Vagina (tissue), 2 donors: ENCODE measurements around the gene CTBP2.

ENCODE experiments used
- POLR2A ChIP-seq, 2 donors: fragments of 450-650 bp; IDR thresholded peaks; one replicate each; pipeline ENCODE4 v1.6.1; 2017; ENCODE audit warnings: antibody characterized with exemption in 2 of 2, mild to moderate bottlenecking in 2 of 2, moderate library complexity in 2 of 2
- POLR2AphosphoS5 ChIP-seq, 2 donors: sonication (generic); formaldehyde crosslinking; IDR thresholded peaks; one replicate each; pipeline ENCODE4 v1.9.0; 2017; ENCODE audit warnings: antibody characterized with exemption in 2 of 2, mild to moderate bottlenecking in 2 of 2, low read depth in 1 of 2; ENCODE audit not compliant: insufficient read depth in 1 of 2
- TF ChIP-seq, protein P1 (sequence below), 3 experiments: fragments of 450-650 bp in 2 of 3; fragments of 200-600 bp in 1 of 3; sonication (generic) in 1 of 3; IDR thresholded peaks; one replicate each; pipeline ENCODE4 v1.5.1; 2017 to 2019; ENCODE audit warnings: antibody characterized with exemption in 3 of 3, mild to moderate bottlenecking in 2 of 3, moderate library complexity in 2 of 3

DNA sequence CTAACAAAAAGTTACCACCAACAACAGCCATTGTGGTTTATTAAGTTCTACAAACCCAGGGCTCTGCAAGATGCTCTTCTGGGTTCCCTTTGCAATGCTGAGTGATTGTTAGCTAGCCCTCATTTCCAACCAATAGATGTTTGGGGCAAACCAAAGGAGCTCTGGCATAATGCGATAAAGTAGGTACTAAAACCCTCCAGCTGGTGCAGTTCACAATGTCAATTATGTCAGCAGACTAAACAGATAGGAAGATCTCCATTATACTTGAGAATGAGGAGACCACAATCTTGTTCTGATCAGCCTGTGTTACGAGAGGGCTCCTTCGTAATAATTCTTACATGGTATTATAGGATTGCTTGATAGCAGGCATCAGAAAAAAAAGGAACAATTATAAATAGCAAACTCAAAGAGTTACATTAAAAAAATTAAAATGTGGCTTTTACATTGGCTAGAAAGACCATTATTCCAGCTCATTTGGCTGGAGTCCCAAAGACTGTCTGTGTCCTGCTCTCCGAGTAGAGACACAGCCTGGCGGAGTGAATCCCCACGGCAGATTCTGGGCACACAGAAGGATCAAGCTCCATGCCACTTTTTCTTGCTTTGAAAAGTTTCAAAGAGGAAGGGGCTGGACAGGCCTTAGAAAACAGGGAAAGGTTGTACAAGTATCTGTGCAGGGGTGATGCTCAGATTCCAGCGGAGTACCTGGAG is 124.6 kb downstream of the CTBP2 start:
- TF ChIP-seq, protein P1, sequence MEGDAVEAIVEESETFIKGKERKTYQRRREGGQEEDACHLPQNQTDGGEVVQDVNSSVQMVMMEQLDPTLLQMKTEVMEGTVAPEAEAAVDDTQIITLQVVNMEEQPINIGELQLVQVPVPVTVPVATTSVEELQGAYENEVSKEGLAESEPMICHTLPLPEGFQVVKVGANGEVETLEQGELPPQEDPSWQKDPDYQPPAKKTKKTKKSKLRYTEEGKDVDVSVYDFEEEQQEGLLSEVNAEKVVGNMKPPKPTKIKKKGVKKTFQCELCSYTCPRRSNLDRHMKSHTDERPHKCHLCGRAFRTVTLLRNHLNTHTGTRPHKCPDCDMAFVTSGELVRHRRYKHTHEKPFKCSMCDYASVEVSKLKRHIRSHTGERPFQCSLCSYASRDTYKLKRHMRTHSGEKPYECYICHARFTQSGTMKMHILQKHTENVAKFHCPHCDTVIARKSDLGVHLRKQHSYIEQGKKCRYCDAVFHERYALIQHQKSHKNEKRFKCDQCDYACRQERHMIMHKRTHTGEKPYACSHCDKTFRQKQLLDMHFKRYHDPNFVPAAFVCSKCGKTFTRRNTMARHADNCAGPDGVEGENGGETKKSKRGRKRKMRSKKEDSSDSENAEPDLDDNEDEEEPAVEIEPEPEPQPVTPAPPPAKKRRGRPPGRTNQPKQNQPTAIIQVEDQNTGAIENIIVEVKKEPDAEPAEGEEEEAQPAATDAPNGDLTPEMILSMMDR (IDR thresholded peaks at IDR 0.05): no peak
- TF ChIP-seq POLR2A (IDR thresholded peaks at IDR 0.05): no peak
- no peak for TF ChIP-seq POLR2AphosphoS5 (IDR thresholded peaks at IDR 0.05; ENCODE audit: insufficient read depth in 1 of 2, low read depth in 1 of 2)
